HG02943 (cell line): ENCODE data around the gene FILIP1L.

ENCODE experiments used
- ATAC-seq: cut with Tn5 transposase; IDR thresholded peaks from one replicate; pipeline ENCODE4 v1.9.1; 2021; ENCODE audit warnings: mild to moderate bottlenecking, low read depth, moderate library complexity; ENCODE audit not compliant: unreplicated experiment

Gene FILIP1L

DNA sequence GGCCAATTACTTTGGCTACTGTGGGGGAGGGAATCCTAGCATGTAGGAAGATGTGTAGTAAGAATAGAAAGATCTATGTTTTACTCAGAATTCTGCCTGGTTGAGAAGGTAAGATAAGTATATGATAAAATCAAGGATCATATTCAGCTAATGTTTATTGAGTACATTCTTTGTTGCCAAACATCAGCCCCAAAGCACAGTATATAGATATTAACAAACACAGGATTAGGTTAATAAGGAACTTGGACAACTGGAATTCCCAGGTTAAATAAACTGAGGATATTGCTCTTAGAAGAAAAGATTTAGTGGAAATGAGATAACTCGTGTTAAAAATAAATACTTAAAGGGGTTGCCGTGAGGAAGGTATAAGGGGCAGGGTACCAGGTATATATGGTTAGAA is 129.6 kb downstream of the FILIP1L start:
- no peak for ATAC-seq

DNA sequence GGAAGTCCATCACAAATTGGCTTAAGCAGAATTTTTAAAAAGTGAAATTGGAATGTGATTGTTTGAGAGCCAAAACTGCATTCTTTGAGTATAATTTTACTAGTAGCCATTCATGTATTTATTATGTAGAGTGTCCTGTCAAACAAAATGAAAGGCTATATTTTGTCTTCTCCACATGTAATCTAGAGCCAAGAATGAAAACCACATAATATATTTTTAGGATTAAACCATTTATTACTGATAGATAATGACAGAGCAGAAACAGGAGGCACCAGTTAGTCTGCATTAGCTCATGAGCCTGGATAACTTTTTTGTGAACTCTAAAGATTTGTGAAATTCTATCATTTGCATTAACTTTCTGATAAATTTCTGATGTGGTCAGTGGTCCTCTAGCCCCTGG is 130.2 kb downstream of the FILIP1L start:
- ATAC-seq: no peak

DNA sequence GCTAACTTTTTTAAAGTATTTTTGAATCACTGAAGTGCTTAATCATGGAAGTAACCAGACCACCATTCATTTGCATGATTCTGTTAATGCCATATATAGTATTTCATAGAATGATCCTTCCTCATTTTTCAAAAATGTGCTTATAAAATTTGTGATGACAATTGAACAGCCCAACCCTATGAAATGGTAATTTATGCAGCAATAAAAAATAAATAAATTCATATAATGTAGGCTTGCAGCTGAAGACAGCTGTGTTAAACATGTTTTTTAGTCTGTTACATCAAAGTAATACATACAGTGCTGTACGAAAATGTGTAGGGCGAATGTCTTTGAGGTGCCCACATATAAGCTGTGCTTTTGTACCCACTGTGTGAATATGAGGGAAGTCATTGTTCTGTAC is 131.7 kb downstream of the FILIP1L start:
- no peak for ATAC-seq

DNA sequence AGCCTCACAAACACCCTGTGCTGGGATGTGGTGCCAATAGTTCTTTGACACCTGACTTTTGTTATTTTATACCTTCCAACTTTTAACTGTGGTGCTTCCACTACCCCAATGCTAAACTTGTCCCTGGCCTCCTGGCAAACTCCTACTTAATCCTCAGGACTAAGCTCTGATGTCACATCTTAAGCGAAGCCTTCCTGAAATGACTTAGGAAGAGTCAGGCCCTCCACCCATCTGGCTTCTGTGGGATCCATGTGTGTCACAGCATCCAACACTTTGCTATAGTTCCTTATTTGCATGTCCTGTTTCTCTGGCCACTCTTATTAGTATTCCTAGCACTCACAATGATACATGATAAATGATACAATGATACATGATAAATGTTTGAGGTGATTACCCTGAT is 133.2 kb downstream of the FILIP1L start:
- ATAC-seq: no peak

DNA sequence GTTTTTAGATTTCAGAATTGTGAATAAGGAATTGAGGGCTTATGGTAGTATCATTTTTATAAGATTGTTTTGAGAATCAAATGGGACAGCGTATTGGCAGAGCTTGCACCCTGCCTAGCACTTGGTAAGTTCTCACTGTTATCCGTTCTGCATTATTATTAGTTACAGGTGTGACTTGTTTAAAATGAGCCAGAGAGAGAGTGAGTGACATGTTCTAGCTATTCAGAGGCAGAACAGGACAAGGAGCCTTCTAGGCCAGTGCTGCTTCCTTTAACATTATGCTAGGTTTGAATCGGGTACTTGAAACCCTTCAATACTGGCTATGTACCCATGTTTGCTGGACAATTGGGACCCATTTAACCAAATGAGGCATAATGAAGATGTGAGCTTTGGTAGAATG is 133.7 kb downstream of the FILIP1L start:
- no peak for ATAC-seq

DNA sequence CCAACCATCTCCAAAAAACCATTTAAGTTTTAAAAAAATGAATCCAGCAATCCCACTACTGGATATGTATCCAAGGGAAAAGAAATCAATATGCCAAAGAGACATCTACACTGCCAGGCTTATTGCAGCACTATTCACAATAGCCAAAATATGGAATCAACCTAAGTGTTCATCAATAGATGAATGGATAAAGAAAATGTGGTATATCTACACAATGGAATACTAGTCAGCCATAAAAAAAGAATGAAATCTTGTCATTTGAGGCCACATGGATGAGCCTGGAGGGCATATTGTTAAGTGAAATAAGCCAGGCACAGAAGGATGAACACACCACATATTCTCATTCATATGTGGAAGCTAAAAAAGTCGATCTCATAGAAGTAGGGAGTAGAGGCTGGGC is 136.1 kb downstream of the FILIP1L start:
- ATAC-seq: no peak

DNA sequence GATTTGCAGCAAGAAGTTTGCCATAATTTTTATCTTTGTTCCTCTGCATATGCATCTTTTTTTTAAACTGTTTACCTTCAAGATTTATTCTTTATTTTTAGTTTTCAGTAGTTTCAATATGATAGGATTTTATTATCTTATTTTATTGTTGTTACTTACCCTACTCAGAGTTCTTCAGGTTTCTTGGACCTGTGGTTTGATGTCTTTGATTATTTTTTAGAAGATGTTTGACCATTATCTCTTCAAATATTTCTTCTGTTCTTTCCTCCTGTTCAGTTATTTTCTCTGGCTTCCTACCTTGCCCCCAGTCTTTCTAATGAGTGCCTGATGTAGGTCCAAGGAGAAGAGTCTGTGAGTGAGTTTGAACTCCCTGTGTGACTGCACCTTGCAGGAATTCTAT is 137.7 kb downstream of the FILIP1L start:
- ATAC-seq: no peak

DNA sequence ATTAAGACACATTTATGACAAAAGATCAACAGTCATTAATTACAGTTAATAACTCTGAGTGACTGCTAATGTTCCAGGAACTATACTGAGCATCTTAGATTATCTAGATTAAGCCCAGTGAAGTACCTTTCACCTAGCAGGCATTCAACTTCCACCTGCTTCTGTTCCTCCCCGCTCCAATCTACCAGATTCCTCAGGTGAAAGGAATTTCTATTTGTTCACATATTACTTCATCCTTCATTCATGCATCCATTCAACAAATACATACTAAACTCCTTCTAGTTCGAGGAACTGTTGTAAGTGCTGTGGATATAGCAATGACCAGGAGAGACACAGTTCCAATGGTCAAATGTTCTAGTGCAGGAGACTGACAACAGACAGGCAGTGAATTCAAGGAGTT is 139.3 kb downstream of the FILIP1L start:
- ATAC-seq: no peak

GRCh38 chr3:99972380-99973104 is 141.8 kb downstream of the FILIP1L start:
- ATAC-seq: no peak

GRCh38 chr3:99971761-99972160 is 142.5 kb downstream of the FILIP1L start:
- ATAC-seq: no peak

- no peak for ATAC-seq
Observed at GRCh38 chr3:99970198-99970597, 144.1 kb downstream of the FILIP1L start.

GRCh38 chr3:99969136-99969535 is 145.2 kb downstream of the FILIP1L start:
- no peak for ATAC-seq

- ATAC-seq: no peak
Observed at GRCh38 chr3:99967796-99968195, 146.5 kb downstream of the FILIP1L start.

GRCh38 chr3:99966662-99967416 is 147.5 kb downstream of the FILIP1L start:
- no peak for ATAC-seq

DNA sequence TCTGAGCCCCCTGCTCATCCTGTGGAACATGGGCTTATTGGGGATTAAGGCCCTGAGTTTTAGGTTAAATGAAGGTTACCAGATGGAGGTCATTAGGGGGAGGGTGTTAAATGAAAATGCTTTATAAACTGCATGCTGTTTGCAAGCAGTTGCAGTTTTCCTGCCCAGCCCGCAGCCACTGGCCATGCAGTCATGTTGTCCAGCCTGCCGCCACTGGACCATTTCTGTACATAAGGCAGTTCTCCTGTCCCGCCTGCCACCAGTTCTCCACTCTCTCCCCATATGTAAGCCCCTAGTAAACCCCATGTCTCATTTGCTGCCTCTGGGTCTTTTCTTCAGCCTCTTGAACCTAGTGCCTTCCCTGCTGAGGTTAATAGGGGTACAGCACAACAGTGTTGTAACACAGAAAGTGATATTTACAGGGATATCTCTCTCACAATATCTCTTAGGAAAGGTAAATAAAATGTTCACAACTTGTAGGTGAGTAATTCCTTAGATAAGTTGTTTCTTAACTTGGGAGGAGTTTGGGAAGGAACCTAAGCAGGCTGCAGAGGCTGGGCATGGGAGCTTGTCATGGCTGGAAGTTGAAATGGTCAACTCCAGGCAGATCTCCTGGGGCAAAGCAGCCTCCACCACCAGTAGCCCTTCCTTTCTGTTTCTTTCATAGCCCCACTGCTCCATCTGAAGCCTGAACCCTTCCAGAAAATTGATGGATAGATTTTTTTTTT is 148.5 kb downstream of the FILIP1L start:
- ATAC-seq: no peak

DNA sequence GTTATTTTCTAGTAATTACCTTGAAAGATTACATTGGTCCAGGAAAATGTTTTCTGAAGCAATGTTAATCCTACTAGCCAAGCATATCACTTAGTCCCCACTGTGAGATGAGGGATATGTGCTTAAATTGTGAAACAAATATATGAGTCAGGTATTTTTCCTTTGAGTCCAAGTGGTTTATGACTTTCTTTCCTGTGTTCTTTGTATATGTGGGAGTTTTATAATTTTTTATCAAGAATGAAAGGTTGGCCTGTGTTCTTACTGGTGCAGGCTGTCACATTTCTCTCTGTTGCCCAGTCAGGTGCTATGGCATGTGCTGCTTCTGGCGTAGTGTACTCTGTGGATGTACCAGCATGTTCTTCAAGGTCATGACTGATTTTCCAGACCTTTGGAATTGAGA is 149.2 kb downstream of the FILIP1L start:
- no peak for ATAC-seq

DNA sequence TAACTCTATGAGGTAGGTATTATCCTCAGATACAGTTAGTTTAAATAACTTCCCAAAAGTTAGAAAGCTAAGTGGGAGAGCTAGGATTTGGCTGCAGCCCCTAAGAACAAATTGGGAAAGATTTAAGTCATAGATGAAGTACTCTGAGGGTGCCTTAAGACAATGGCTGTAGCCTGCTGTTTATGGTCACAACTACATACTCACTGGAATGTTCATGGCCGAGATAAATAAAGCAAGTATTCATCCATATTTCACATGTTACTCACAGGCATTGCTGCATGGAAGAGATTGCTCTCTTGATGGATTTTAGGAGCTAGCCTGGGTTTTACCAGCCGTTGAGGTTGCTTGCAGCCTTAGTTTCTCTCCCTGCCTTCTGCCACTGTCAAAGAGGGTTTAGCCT is 151.6 kb downstream of the FILIP1L start:
- ATAC-seq: no peak

GRCh38 chr3:99961756-99962515 is 152.4 kb downstream of the FILIP1L start:
- no peak for ATAC-seq

DNA sequence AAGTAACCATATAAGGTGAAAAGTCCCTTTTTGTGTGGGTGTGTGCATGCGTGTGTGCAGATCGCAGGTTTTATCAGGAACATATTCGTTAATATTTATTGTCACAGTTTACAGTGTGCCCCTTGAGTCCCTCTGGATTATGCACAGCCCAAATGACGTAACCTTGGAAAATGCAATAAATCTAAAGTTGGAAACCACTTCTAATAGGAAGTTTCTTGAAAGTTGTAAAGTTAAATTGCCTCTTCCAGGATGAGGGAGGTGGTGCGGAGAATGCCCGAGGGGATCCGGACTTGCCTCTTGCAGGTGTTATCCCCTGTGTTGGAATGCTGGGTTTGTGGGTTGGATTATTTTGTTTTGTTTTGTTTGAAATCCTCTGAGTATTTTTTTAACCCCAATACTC is 153.4 kb downstream of the FILIP1L start:
- no peak for ATAC-seq

GRCh38 chr3:99960123-99960878 is 154.0 kb downstream of the FILIP1L start:
- ATAC-seq: no peak
